OCI-LY7 (cell line): ENCODE measurements around the gene SLIT3.

Experiments
- CTCF ChIP-seq: fragments of 200-600 bp; sonication (generic); conservative IDR thresholded peaks from 2 replicates; pipeline ENCODE4 v1.5.1; 2014; ENCODE audit warnings: mild to moderate bottlenecking, antibody characterized with exemption, low read length, moderate library complexity, mixed read lengths
- EZH2phosphoT487 ChIP-seq: fragments of 200-600 bp; sonication (generic); IDR thresholded peaks from 2 replicates; pipeline ENCODE4 v1.6.1; 2018; ENCODE audit warnings: low read depth, borderline replicate concordance, mild to moderate bottlenecking, mixed run types, antibody characterized with exemption, low read length, moderate library complexity, mixed read lengths

DNA sequence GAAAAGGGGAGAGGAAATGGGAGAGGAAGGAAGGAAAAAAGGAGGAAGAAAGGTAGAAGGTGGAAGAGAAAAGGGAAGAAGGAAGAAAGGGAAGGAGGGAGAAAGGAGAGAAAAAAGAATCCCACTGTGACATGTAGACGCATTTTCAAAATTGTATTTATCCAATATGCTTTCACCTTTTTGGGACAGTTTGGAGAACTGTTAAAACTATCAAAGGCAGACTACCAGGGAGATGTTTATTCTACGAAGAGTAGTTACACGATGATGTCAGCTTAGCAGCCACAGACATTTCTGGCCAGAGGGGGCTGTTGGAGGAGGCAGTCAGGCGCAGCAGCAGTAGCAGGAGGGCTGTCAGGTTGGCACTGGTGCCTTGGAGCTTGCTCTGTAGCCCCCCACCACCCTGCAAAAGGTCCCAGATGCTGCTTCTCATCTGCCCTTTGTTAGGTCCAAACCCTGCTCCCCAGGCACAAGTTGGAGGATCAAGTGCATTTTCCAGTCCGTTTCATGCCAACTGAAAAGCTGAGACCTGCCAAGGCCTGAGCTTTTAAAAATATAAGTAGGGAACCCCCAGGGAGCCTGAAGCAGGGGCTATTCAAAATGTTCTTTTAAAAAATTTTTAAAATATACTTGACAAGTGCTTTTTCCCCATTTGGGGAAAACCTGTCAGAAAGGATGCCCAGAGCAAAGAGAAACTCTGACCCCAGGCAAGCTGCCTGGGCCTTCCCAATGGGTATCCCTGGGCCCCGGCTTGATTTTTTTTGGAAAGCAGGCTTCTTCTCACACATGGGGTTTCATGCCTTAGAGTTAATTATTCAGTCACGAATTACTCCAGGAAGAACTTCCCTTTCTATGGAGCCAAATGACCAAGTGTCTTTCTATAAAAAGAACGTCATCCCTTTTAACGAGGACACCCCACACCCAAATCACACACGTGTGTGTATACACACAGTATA lies 203.3 kb downstream of the SLIT3 start:
- TF ChIP-seq CTCF, result no peak
- no peak for TF ChIP-seq EZH2phosphoT487
